Measurements from ENCODE around the gene AP3S1.
"Not testable (repeated sequence)": the region's sequence is repeated elsewhere in the genome, so short reads cannot be mapped to it uniquely, and the experiment has no call there.

Gene AP3S1

GRCh38 chr5:115875447-115875846, 33.7 kb downstream of the AP3S1 start:
- no peak for DNase-seq

GRCh38 chr5:115877342-115877741, 35.6 kb downstream of the AP3S1 start:
- DNase-seq = not testable (repeated sequence)

- DNase-seq = not testable (repeated sequence)
These were observed 40.7 kb downstream of the AP3S1 start for GRCh38 chr5:115882434-115882833.

- no peak for DNase-seq
These were observed 43.0 kb downstream of the AP3S1 start for GRCh38 chr5:115884704-115885103.

GRCh38 chr5:115885208-115885607, 43.5 kb downstream of the AP3S1 start:
- not testable (repeated sequence) for DNase-seq

GRCh38 chr5:115888027-115888426, 46.3 kb downstream of the AP3S1 start:
- DNase-seq = peak; percentile 12

- DNase-seq = no peak
These were observed 50.3 kb downstream of the AP3S1 start for GRCh38 chr5:115892021-115892420.

GRCh38 chr5:115894342-115894741, 52.6 kb downstream of the AP3S1 start:
- DNase-seq = no peak

- DNase-seq = peak; percentile 14
These were observed 54.1 kb downstream of the AP3S1 start for GRCh38 chr5:115895821-115896220.

- DNase-seq = peak; percentile 67
These were observed 56.9 kb downstream of the AP3S1 start for GRCh38 chr5:115898656-115899055.

- no peak for DNase-seq
These were observed 65.4 kb downstream of the AP3S1 start for GRCh38 chr5:115907177-115907576.

GRCh38 chr5:115913623-115914400, 72.1 kb downstream of the AP3S1 start:
- DNase-seq = not testable (repeated sequence)

GRCh38 chr5:115920171-115920725, 78.5 kb downstream of the AP3S1 start:
- DNase-seq = no peak

- DNase-seq = not testable (repeated sequence)
These were observed 87.1 kb downstream of the AP3S1 start for GRCh38 chr5:115928578-115929407.

- not testable (repeated sequence) for DNase-seq
These were observed 88.4 kb downstream of the AP3S1 start for GRCh38 chr5:115930171-115930570.

GRCh38 chr5:115930630-115931337, 89.0 kb downstream of the AP3S1 start:
- peak; percentile 13 for DNase-seq

- no peak for DNase-seq
These were observed 91.3 kb downstream of the AP3S1 start for GRCh38 chr5:115932991-115933390.

GRCh38 chr5:115934388-115934974, 92.7 kb downstream of the AP3S1 start:
- DNase-seq = no peak

GRCh38 chr5:115936031-115936430, 94.3 kb downstream of the AP3S1 start:
- no peak for DNase-seq

- DNase-seq = no peak
These were observed 97.3 kb downstream of the AP3S1 start for GRCh38 chr5:115939059-115939458.

- no peak for DNase-seq
These were observed 98.5 kb downstream of the AP3S1 start for GRCh38 chr5:115940080-115940810.
